Activated CD4-positive, CD25-positive, alpha-beta regulatory T cell treated with anti-CD3 and anti-CD28 coated beads, Interleukin-2, amount 50 U/mL, for 72 hours (primary cell): ENCODE data around the gene MAP3K5.
A peak's percentile ranks its signal among the peaks of the same experiment; 100 is the strongest.
"Not testable (repeated sequence)": the region's sequence is repeated elsewhere in the genome, so short reads cannot be mapped to it uniquely, and the experiment has no call there.

ENCODE experiments used
- DNase-seq: peaks from one replicate; pipeline ENCODE4 v3.0.0; 2021

MAP3K5 gene

GRCh38 chr6:136604328-136604825 lies 187.9 kb downstream of the MAP3K5 start:
- no peak for DNase-seq

DNA sequence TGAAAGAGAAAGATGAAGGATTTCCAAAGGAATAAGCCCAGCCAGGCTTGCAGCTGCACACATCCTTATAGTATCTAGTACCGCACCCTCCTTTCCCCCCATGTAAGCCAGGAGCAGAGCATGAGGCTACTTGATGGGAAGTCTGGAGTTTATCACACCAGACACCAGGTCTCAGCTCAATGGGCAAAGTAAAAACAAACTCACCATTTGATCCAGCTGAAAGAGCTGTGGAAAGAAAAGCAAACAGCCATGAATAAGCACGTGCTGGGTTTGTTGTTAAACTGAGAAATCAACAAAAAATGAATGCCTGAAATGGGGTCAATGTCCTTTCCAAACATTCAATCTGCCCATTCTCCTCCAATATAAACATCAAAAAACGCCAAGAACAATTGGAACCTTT lies 191.5 kb downstream of the MAP3K5 start:
- DNase-seq = no peak

GRCh38 chr6:136599329-136600011 lies 192.8 kb downstream of the MAP3K5 start:
- no peak for DNase-seq

GRCh38 chr6:136598048-136598447 lies 194.2 kb downstream of the MAP3K5 start:
- no peak for DNase-seq

- DNase-seq = no peak
Observed at GRCh38 chr6:136594671-136595070, 197.6 kb downstream of the MAP3K5 start.

- peak; percentile 45 for DNase-seq
Observed at GRCh38 chr6:136593748-136594490, 198.4 kb downstream of the MAP3K5 start.

DNA sequence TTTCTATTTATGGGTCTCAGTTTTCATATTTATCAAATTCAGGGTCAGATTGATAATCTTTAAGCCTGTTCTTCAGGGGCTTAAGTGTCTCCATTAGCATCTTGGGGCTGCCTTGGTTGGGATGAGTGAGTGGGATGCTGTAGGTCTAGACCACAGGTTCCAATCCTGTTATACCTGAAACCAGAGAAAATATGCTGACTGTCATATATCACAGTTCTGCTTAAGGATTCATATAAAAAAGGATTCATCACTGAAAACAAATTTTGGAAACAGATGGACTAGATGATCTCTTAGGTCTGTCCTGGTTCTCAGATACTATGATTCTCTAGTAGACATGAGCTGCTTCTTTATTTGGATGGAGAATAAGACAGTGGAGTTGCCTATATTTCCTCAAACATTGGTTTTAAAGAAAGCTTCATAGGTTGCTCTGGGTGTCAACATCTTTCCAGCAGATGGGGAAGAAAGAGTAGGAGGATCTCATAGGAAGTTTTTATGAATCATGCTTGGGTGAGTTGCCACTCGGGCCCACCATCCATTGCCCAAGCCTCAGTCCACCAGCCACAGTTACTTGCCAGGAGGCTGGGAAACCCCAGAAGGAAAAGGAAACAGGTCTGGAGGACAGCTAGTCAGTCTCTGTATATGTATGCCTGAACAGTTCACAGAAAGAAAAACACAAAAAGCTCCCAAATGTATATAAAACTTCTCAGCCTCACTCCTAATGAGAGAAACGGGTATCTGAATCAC lies 199.2 kb downstream of the MAP3K5 start:
- no peak for DNase-seq

- no peak for DNase-seq
Observed at GRCh38 chr6:136591617-136592016, 200.7 kb downstream of the MAP3K5 start.

DNA sequence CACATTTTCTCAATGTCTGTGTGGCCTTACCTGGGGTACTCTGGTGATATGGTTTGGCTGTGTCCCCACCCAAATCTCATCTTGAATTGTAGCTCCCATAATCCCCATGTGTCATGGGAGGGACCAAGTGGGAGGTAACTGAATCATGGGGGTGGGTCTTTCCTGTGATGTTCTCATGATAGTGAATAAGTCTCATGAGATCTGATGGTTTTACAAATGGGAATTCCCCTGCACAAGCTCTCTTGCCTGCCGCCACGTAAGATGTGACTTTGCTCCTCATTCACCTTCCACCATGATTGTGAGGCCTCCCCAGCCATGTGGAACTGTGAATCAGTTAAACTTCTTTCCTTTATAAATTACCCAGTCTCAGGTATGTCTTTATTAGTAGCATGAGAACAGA lies 201.4 kb downstream of the MAP3K5 start:
- not testable (repeated sequence) for DNase-seq

DNA sequence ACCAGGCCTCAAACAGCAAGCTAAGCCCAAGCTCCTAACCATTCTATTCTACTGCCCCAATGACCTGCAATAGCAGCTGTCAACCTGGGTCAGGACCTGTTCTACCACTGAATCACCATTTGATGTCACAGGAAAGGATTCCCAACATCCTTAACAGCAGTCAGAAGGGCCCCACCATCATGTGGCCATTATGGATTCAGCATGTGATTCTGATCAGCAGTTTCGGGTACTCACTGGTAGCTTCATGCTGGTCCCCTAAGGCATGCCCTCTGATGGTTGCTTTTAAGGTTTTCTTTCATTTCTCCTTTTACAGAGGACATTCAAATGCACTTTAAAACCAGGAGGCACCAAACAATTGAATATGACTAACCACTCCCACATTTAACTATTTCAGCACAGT lies 204.8 kb downstream of the MAP3K5 start:
- DNase-seq = no peak

DNA sequence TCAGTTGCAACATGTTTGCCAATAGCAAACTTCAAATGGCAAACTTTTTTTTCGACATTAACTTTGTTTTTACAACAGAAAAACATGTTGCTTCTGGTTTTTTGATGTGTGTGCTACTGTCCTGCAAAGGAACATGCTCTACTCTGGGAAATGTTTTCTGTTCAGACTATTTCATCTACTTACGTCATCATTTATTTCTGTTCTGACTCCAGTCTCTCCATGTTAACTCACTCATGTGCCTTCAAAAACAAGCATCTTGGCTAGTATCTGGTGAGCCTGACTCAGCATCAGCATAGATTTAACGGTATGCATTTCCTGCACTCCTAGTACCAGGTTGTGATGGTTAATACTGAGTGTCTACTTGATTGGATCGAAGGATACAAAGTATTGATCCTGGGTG lies 206.0 kb downstream of the MAP3K5 start:
- DNase-seq = no peak

DNA sequence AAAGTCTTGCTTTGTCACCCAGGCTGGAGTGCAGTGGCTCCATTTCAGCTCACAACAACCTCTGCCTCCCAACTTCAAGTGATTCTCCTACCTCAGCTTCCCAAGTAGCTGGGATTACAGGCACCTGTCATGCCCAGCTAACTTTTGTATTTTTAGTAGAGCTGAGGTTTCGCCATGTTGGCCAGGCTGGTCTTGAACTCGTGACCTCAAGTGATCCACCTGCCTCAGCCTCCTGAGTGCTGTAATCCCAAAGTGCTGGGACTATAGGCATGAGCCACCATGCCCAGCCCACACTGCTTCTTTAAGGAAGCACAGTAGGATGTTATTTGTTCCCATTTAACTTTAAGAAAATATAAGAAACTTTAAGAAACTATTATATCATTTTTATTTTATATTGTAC lies 206.8 kb downstream of the MAP3K5 start:
- DNase-seq = not testable (repeated sequence)

DNA sequence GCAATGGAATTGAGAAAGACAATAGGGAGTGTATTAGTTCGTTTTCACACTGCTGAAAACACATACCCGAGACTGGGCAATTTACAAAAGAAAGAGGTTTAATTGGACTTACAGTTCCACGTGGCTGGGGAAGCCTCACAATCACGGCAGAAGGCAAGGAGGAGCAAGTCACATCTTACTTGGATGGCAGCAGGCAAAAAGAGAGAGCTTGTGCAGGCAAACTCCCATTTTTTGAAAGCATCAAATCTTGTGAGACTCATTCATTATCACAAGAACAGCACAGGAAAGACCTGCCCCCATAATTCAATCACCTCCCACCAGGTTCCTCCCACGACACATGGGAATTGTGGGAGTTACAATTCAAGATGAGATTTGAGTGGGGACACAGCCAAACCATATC lies 208.0 kb downstream of the MAP3K5 start:
- DNase-seq = not testable (repeated sequence)

GRCh38 chr6:136582711-136583471 lies 209.4 kb downstream of the MAP3K5 start:
- DNase-seq = no peak

DNA sequence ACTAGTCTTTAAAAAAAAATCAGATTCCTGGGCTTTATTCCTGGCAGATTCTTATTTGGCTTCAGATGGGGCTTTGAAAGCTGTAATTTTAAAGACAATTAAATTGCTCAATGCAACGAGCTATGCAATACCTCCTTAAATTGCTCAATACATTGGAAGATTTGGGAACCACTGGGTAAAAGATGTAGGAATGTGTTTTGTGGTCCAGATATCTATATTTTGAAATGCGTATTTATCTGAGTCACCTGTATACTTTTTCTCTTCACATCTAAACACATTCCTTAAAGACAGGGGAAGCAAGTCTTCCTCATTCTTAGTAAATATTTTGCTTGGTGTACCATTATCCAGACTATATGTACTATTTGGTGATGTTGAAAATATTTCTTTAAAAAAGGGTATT lies 212.5 kb downstream of the MAP3K5 start:
- no peak for DNase-seq

GRCh38 chr6:136576821-136577220 lies 215.5 kb downstream of the MAP3K5 start:
- DNase-seq = no peak

GRCh38 chr6:136571496-136571895 lies 220.8 kb downstream of the MAP3K5 start:
- DNase-seq = no peak

GRCh38 chr6:136571065-136571464 lies 221.2 kb downstream of the MAP3K5 start:
- no peak for DNase-seq

- DNase-seq = no peak
Observed at GRCh38 chr6:136568129-136568528, 224.1 kb downstream of the MAP3K5 start.

DNA sequence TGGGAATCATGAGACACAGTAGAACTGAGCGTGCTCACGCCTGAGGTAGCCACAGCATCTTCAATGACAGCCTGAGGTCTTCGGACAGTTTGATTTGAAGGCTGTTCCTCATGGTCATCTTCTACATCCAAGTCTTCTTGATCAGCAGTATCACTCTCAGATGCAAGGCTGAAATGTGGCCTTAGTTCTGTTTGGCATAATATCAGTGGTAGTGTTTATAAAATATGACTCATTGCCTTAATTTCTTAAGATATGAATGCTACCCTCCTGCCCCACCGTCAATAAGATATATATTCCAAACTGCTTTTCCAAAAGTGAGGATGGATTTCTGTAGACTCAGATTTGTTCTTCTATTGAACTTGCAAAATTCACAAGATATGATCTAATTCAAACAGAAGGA lies 224.6 kb downstream of the MAP3K5 start:
- no peak for DNase-seq

DNA sequence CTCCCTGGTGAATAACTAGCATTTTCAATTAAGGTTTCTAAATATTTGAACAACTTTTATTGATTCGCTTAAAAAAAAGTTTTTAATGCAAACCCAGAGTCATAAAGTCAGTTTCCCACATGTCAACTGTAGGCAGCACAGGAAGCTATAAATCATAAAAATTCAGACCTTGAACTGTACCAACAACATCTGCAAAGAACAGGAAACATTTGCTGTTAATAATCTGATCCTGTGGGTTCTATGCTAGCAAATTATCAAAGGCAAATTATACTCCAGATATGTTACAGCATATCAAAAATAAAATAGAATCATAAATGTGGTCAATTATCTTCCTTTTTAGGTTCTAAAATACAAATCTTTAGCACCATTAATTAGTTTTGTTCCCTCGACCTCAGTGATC lies 225.4 kb downstream of the MAP3K5 start:
- DNase-seq = no peak

DNA sequence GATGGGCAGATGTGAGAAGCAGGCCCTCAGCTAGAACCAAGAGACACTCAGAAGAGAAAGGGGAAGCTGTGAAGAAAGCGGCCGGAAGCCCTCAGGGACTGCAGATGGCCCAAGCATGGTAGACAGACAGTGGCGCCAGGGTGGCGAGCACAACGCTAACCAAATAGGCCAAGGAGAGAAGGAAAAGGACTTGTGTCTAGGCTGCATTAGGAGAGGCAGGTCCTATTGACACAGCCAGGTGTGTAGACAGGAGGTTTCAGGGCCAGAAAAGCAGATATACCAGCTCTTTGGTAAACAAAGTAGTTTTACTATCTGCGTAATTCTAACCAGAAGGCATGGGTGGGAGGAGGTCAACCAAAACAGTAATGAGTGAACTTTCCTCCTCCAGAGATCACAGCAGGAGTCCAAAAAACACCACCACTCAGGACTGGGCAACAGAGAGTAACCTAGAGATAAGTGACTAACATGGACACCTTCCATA lies 226.2 kb downstream of the MAP3K5 start:
- DNase-seq = no peak

DNA sequence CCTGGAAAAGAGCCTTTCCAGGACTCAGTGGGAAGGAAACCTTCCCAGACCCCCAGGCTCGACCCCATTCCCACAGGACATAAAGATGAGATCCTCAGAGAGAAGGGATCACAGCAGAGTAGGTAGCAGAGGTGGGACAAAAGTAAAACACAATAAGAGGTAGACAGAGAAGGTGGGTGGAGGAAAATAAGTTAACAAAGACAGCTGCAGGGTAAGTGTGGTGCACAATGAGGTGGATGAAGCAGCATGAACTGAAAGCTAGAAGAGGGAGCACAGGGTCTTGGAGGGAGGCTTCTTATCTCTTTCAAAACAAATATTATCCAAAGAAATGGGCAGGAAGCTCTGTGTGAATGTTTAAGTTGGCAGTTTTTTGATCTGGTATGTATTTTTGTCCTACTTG lies 228.1 kb downstream of the MAP3K5 start:
- DNase-seq = no peak
